ENCODE data around the gene FBXO17. TPM values are rescaled to one million over a fixed set of nuclear protein-coding genes. Genes with fewer than 3 reads are reported as not detected.

Gene FBXO17
- total and polyA plus RNA-seq, 2 of the 13 experiments (the other 11 are each of a cell fraction or from before 2014, with no cell fraction given): 22.1 to 58.7 TPM

- TF ChIP-seq, protein P1, sequence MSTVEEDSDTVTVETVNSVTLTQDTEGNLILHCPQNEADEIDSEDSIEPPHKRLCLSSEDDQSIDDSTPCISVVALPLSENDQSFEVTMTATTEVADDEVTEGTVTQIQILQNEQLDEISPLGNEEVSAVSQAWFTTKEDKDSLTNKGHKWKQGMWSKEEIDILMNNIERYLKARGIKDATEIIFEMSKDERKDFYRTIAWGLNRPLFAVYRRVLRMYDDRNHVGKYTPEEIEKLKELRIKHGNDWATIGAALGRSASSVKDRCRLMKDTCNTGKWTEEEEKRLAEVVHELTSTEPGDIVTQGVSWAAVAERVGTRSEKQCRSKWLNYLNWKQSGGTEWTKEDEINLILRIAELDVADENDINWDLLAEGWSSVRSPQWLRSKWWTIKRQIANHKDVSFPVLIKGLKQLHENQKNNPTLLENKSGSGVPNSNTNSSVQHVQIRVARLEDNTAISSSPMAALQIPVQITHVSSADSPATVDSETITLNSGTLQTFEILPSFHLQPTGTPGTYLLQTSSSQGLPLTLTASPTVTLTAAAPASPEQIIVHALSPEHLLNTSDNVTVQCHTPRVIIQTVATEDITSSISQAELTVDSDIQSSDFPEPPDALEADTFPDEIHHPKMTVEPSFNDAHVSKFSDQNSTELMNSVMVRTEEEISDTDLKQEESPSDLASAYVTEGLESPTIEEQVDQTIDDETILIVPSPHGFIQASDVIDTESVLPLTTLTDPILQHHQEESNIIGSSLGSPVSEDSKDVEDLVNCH (CRISPR knock-in tag; IDR thresholded peaks at IDR 0.05): no peak
- TF ChIP-seq SSRP1 (CRISPR knock-in tag; IDR thresholded peaks at IDR 0.05) (no peak), ELF4 (CRISPR knock-in tag; IDR thresholded peaks at IDR 0.05; ENCODE audit: borderline replicate concordance) (peak; percentile 88; the same call in 1 of the 2 replicates), FOXA1 (IDR thresholded peaks at IDR 0.05) (no peak), FOXA1 (CRISPR knock-in tag; IDR thresholded peaks at IDR 0.05) (peak; percentile 31; the same call in 1 of the 2 replicates), ZNF530 (CRISPR knock-in tag; IDR thresholded peaks at IDR 0.05; ENCODE audit: low read depth) (no peak), ELK4 (CRISPR knock-in tag; IDR thresholded peaks at IDR 0.05; ENCODE audit: borderline replicate concordance) (no peak), ZBTB3 (CRISPR knock-in tag; IDR thresholded peaks at IDR 0.05; ENCODE audit: borderline replicate concordance, low read depth) (no peak), ZNF777 (CRISPR knock-in tag; IDR thresholded peaks at IDR 0.05) (no peak; the same call in 1 of the 2 replicates), SMAD9 (CRISPR knock-in tag; IDR thresholded peaks at IDR 0.05) (no peak), NFKBIZ (CRISPR knock-in tag; IDR thresholded peaks at IDR 0.05) (peak; percentile 73; the same call in 1 of the 2 replicates), RAD51 (IDR thresholded peaks at IDR 0.05; ENCODE audit: borderline replicate concordance) (no peak), NFRKB (IDR thresholded peaks at IDR 0.05) (no peak), BRCA1 (CRISPR knock-in tag; IDR thresholded peaks at IDR 0.05) (no peak)
- TF ChIP-seq, protein P2, sequence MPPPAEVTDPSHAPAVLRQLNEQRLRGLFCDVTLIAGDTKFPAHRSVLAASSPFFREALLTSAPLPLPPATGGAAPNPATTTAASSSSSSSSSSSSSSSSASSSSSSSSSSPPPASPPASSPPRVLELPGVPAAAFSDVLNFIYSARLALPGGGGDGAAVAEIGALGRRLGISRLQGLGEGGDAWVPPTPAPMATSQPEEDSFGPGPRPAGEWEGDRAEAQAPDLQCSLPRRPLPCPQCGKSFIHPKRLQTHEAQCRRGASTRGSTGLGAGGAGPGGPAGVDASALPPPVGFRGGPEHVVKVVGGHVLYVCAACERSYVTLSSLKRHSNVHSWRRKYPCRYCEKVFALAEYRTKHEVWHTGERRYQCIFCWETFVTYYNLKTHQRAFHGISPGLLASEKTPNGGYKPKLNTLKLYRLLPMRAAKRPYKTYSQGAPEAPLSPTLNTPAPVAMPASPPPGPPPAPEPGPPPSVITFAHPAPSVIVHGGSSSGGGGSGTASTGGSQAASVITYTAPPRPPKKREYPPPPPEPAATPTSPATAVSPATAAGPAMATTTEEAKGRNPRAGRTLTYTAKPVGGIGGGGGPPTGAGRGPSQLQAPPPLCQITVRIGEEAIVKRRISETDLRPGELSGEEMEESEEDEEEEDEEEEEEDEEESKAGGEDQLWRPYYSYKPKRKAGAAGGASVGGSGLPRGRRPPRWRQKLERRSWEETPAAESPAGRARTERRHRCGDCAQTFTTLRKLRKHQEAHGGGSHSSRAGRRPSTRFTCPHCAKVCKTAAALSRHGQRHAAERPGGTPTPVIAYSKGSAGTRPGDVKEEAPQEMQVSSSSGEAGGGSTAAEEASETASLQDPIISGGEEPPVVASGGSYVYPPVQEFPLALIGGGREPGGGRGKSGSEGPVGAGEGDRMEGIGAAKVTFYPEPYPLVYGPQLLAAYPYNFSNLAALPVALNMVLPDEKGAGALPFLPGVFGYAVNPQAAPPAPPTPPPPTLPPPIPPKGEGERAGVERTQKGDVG (CRISPR knock-in tag; IDR thresholded peaks at IDR 0.05; ENCODE audit: borderline replicate concordance): no peak
- TF ChIP-seq, protein P3, sequence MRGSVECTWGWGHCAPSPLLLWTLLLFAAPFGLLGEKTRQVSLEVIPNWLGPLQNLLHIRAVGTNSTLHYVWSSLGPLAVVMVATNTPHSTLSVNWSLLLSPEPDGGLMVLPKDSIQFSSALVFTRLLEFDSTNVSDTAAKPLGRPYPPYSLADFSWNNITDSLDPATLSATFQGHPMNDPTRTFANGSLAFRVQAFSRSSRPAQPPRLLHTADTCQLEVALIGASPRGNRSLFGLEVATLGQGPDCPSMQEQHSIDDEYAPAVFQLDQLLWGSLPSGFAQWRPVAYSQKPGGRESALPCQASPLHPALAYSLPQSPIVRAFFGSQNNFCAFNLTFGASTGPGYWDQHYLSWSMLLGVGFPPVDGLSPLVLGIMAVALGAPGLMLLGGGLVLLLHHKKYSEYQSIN (CRISPR knock-in tag; IDR thresholded peaks at IDR 0.05; ENCODE audit: borderline replicate concordance): no peak
These were observed 75.9 kb downstream of the FBXO17 start, which contains the start of the genes NFKBIB and SIRT2 (continued) for GRCh38 chr19:38899447-38900201.
